Activated CD4-positive, alpha-beta T cell treated with anti-CD3 and anti-CD28 coated beads, Interleukin-2, amount 50 U/mL, for 48 hours (primary cell): ENCODE data around the gene CPNE4.

ENCODE experiments used
- DNase-seq, 2 experiments: peaks; one replicate each; pipeline ENCODE4 v3.0.0-alpha.2; 2020

CPNE4 gene

DNA sequence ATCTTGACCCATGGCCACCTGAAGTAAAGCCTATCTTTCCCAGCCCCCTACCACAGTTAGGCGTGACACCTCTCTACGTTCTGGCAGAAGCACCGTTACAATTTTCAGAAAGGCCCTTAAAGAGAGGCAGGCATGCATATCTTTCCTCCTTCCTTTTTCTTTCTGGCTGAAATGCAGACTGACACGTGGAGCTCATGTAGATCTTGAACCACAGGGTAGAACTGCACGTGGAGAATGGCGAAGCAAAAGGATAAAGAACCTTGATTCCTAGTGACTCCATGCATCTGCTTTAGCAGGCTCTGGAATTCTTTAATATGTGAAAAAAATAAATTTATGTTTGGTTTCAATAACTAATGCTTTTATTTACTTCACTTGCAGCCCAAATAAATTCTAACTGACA, 166.6 kb downstream of the CPNE4 start:
- no peak for DNase-seq

DNA sequence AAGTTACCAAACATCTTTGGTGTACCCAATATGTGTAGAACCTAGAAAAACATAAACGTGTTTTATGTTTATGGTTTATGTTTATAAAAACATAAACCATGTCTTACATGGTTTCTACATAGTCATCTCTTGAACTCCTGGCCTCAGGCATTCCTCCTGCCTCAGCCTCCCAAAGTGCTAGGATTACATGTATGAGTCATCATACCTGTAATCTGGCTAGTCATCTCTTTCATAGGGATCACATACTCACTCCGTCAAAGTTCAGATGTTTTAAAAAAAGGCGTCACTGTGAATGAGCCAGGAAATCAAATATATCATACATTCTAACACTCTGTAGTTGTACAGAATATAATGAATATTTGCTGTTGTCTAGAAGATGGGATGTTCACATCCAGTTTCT, 178.6 kb downstream of the CPNE4 start:
- no peak for DNase-seq

DNA sequence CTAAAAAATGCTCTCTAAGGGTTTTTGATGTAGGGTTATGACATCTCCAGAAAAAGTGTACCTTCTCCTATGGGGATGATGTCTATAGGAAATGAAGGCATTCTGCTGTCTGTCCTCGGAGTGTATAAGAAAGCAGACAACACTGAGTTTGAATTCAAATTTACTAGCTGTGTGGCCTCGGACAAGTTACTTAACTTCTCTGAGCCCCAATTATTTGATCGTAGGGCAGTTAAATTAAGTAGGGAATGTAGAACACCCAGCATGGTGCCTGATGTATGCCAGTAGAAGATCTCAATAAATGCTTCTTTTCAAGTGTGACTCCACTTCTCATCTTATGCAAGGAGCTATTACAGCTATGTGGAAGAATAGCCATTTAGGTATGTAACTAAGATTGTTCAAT, 184.6 kb downstream of the CPNE4 start:
- no peak for DNase-seq

DNA sequence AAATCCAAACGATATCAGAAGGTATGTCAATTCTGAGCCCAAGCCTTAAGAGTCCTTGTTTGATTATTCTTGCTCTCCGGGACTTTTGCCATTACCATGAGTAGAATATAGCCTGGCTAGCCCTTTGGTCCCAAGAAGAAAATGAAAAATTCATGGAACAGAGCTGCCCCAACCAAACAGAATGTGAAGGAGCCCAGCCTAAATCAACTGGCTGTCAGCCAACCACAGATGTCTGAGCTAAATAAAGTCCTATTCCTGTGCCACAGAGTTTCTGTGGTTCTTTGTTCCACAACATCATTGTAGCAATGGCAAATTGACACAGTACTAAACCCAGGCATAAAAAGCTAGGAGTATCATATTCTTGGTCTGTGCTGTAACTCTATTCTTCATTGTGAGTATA, 185.2 kb downstream of the CPNE4 start:
- DNase-seq, result no peak

DNA sequence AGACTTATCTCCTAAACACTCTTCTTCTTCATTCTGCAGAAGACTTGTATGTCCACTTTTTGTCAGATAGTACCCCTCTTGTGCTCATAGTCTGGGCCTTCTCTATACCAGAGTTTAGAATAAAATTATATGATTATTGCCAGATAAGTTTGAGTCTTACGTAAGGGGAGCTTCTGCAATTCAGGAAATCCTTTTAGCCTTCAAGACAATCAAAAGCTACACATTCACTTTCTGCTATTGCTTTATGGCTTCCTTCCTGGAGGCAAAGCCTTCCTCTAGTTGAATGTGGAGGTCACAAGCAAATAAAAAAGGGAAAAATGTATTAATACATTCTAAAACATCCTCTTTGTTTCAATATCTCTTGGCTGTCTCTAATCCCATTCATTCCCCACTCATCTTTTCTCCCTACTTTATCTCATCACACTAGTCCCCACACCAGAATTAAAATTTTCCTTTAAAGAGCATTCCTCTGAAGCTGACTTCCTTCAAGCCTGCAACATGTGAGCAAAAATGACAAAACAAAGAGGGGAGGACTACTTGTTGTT, 186.8 kb downstream of the CPNE4 start:
- no peak for DNase-seq

DNA sequence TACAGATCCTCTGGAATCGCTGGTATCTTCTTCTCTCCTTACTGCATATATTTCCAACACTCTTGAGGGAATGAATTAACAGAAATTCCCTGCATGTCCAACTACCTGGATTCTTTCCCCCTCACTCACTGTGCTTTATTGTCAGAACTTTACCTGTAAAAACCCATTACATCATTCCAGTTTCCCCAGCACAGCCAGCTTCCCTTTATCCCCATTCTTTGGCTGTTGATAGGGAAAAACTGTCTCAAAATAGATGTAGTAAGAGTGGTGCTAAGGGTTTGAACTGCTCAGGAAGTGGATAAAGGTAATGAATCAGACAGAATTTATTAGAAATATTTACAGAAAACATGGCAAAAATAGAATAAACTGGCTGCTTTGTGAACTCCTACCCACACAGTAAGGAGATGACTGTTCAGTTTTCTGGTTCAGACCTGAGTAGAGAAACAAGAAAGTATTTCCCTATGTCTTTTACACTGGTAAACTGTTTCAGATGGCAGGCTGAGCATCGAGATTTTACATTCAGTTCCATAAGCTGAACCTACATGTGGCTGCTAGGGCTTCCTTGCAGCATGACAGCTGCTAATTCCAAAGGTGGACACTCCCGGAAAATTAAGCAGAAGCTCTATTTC, 188.4 kb downstream of the CPNE4 start:
- no peak for DNase-seq

DNA sequence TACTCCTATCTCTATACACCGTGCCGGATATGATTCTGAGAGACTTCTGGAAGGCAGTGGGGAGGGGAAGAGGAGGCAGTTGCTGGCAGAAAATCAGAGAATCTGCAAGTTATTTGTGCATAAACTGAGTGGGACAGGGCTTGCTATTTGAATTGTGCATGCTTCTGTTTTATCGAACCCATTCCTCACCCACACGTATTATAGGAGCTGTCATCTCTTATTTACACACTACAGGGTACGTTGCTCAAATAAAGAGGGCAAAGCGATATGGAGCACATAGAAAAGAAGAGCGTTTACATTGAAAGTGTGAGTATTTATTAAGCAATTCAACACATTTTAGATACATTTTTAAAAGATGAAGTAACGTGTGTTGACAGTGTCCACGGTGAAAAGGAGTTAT, 191.6 kb downstream of the CPNE4 start:
- no peak for DNase-seq

DNA sequence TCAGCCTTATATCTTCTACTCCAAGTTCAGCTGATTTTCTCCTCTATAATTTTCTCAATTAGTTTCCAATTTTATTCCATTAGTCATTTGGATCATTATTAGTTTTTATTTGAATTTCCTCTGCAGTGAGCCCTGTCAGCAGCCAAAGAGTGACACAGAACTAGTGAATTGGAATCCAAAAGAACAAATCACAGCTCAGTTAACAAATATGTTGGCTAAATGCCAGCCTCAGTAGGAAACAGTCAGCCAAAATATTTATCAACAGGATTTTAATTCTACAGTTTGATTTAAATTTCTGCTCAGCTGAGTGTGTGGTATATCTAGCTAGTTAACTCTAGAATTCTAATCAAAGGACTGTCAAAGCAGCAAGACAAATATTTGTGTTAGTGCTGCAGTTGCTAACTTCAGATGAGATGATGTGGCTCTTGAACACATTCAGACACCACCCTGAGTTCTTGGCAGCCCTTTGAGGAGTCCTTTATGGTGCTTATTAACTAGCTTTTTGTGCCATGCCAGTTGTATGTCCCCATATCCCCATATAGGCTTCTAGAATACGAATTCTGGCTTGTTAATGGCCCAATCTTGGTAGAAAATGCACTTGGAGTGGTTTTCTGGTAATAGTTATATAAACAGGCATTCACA, 194.5 kb downstream of the CPNE4 start:
- DNase-seq, result no peak

DNA sequence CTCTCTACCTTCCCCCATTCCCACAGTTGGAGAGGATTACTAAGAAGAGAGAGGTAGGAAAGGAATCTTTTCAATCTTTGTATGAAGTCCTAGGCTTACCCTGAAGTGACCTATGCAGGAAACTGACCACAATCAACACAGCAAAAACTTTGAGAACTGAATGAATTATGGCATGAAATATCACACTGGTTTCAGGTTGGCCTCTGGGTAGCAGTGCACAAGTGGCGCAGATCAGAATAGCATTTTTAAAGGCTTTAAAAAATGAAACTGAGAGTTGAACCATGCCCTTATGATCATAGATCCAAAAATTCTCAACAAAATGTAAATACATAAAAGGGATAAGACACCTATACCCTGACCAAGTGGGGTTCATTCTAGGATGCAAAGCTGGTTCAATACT, 198.9 kb downstream of the CPNE4 start:
- no peak for DNase-seq

DNA sequence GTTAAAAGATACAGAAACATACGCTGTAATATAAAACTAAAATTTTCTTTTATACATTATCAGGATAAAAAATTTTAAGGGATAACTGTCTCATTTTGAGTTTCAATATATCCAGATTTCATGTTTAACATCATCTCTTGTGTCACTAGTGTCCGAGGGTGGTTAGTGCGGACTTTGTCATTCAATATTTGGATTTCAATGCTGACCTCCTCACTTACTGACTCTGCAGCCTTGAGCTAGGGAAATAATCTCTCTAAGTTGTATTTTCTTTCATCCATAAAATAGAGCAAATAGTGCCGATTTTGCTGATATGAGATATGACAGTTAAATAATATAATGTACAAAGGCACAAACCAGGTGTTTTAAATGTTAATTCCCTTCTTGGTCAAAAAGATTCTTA, 203.2 kb downstream of the CPNE4 start:
- DNase-seq, result no peak

DNA sequence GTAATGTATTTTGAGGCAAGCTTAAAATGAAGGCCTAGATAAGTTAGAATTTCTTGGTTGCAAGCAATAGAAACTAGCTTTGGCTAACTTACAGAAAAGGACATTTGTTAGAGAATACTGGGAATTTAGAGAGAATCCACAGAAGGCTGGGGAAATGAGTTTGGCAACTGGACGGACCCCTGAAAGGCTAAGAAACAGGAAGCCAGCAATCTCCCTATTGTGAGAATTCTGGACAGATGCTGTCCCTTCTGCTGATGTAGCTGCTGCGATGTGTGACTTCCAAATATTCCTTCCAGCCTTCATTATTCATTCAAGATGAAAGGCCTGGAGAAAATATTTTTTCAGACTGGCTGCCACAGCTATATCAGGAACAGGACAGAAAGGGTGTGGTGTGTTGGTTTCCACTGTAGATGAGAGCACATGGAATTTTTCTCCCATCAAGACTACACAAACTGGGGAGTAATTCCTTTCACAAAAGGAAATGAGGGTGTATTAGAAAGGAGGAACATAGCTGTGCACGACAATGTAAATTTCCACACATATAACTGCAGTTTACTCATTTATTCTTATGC, 213.5 kb downstream of the CPNE4 start:
- DNase-seq, result no peak

DNA sequence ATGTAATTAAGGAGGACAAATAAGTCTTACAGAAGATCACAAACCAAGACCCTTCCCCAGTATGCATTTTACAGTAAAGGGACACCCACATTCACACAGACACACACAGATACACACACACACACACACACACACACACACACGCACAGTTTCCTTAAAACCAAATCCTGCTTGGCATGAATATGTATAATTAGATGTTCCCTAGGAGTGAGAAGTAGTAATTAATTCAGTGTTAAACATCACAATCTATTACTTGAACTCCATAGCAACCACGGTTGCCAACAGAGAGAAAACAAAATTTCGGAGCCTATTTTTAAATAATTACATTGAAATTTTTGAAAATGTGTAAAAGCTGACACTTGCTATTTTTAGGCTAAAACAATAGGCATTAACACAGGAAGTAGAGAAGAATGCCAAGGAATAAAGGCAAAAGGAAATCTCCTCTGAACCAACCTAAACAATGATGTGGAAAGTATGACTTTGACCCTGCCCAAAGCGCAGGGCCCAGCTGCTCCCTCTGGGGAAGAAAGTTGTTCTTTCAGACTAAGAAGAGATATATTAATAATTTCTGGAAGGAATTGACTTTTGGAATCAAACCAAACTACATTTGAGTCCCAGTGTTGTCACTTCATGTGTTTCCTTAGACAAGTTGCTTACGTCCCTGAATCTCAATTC, 215.3 kb downstream of the CPNE4 start:
- DNase-seq, result no peak

DNA sequence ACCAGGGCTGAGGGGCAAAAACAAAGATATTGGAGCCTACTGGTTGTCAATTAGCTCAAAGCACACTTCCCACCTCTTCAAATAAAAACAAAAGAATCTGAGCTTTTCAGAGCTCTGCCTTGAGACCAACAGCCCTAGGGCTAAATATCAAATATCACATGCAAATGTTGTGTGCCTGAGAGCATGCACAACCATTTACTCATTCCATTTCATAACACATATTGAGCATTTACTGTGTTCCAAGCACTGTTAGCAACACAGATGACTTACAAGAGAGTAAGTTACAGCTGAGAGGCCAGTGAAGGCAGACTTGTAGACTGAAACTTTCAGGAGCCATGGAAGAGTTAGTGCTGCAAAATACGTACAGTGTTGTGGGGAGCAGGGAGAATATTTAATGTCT, 222.4 kb downstream of the CPNE4 start:
- no peak for DNase-seq

DNA sequence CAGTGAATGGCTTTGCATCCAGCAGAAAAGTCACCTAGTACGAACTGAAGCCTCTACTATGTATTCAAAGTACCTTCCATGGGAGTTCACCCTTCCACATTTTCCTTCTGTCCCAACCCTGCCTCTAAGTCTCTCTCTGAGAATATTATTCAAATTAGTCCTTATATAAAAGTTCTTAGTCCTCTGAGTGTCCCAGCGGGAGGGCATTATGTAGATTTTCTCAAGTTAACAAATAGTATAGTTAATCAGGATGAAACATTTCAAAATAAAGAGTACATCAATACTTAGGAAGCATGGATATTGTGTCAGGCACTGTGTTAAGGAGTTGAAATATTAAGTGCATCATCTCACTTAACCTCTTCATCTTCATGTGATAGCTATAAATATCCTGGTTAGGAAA, 223.3 kb downstream of the CPNE4 start:
- no peak for DNase-seq

DNA sequence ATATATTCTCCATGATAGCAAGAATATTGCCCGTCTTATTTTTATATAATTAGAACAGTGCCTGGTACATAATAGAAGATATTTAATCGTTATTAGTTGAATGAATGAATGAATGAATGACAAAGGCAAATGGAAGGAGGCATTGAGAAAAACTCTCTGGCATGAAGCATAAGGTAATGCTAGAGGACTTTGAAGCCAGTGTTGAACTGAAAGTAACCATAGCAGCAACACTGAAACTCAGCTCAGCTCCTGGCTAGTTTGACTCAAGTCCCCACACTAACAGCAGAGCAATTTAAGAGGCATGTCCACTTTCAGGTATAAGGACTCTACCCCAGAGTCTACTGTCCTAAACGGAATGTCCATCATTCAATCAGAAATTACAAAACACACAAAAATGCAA, 227.0 kb downstream of the CPNE4 start:
- no peak for DNase-seq

DNA sequence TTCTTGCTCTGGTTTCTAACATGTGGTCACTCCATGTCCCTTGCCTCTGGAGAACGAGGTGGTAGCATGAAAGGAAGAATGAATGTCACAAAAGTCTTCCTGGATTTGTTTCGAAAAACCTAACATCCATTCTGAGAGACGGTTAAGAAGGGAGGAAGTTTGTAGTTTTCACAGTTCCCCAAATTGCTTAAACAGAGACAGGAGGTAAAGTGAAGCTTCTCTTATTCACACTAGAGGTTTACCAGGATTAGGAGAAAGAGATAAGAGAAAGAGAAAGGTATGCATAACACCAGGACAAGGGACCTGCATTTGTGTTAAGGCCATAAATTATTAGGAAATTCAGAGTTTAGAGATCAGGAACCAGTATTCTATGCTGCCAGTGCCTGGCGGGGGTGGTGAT, 228.1 kb downstream of the CPNE4 start:
- no peak for DNase-seq

DNA sequence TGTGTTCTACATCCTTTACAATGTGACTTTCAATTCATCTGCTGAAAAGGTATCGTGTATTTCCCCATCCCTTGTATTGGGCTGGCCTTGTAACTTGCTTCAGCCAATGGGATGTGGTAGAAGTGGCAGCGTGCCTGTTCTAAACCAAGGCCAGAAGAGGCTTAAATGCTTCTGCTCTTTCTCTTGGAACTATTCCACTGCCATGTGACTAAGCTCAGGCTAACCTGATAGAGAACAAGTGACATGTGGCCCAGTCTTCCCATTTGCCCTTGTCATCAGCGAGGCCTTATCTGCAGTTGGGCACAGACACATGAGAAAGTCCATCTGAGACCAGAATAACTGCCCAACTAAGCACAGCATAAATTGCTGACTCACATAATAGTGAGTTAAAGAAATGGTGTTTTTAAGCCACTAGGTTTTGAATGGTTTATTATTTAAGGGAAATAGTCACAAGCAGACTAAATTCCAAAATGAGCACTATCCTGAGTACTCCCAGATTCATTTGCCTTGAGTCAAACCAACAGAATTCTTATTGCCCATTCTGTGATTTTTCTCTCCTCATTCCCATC, 230.2 kb downstream of the CPNE4 start:
- DNase-seq, result no peak

DNA sequence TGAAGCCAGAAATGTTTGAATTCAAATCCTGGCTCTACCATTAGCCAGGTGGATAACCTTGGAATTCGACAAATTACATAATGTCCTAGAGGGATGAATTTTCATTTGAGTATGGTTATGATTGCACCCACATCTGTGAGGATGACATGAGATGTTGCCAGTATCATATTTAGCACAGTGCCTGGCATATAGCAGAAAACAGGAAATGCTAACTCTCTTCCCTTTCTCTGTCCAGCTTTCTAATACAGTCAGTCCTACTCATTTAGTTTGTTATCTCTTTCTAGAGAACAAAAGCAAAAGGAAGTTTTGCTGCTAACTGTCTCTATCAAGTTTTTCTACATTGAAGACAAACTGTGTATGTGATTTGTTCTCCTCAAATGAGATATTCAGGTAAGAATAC, 231.7 kb downstream of the CPNE4 start:
- DNase-seq, result no peak

DNA sequence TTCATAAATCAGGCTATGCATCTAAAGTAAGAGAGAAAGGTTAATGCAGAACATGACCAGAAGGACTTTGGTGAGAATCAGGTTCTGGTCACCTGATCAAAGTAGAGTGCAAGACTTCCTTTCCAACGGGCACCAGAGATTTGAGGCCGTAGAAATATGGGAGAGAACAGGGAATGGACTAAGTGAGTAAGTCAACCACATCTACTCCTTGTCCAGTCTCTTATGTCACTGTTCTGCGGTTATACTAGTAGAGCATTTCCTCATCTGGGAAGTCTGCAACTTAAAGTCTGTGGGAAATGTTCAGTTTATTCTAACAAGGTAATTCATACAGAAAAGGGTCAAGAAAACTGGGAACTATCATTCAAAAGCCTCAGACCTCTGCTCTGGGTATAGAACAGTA, 232.8 kb downstream of the CPNE4 start:
- DNase-seq, result no peak

DNA sequence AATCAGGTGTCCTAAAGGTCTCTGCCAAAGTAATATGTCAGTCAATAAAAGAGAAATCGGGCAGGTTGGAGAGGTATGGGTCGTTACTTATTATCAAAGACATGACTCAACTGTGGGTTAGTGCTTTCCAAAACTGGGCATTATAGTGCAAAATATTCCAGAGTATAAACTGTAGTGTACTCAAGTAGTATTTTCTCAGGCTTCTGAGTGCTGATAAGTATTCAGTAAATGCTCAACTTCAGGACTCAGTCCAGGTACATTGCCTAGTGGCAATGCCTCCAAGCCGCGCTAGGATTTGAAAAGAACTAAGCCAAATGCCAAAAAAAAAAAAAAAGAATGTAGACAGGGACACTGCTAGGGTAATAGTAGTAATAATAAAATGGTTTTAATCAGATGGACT, 233.2 kb downstream of the CPNE4 start:
- no peak for DNase-seq

DNA sequence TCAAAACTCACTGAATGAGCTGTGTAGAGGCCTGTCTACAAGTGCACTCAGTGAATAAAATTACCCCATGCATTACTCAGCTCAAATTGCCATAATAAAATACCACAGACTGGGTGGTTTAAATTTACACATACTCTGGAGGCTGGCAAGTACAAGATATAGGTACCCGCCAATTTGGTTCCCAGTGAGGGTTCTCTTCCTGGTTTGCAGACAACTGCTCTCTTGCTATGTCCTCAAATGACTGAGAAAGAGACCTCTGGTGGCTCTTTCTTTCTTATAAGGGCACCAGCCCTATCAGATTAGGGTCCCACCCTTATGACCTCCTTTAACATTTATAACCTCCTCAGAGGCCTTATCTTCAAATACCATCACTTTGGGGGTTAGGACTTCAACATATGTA, 237.0 kb downstream of the CPNE4 start:
- no peak for DNase-seq

DNA sequence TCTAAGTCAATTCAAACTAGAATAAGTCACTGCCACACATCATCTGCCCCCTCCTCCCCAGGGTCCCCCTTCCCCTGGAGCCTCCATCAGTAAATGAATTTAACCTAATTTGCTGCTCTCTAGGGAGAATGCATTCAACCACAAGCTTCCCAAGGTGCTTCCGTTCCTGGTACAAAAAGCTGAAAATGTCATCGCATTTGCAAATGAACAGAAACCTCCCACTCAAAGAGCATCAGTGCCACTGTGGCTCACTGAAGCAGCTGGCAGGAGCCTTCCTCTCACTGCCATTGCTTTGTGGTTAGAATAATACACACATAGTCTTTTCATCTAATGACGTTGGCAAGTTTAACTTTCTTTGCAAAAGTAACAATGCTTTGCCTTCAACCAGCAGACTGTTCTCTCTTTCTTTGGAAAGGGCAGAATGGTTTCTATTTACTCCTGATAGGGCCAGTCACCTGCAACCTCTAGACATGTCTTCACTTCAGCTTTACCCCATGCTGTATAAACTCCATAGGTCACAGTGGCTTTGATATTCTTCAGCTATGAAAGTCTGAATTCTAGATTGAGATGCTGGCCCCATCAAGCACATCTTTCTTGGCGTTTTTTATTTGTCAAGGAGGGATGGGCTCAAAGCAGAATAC, 238.1 kb downstream of the CPNE4 start:
- DNase-seq, result no peak

DNA sequence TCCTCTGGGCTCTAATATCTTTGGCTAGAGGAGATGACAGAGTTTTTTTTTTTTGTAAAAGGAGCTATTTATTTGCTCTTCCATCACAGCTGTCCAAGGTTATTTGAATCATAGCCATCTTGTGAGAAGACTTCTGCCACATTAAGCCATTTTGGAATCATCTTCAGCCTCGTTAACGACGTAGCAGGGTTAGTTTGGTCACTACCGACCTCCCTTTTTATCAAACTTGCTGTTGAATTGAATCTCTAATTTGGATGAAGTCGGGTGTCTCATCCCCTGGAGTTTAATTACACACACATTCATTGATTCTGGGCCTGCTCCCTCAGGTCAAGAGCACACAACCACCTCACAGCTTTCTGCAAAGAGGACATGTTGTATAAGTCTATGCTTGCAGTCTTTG, 238.7 kb downstream of the CPNE4 start:
- no peak for DNase-seq
